ENCODE data around the gene RNF123. TPM values are rescaled to one million over a fixed set of nuclear protein-coding genes. Genes with fewer than 3 reads are reported as not detected.

RNF123 gene
- total RNA-seq, 4 donors from 2014 or later: 12.8 to 28.4 (median 26.5) TPM

GRCh38 chr3:49655731-49656285 lies 33.5 kb upstream of the RNF123 start:
- TF ChIP-seq POLR2A (IDR thresholded peaks at IDR 0.05) (no peak), CTCF (IDR thresholded peaks at IDR 0.05) (no peak)
- intact Hi-C loops (cut with DNase I; ENCODE audit: low total_unique reads): no loop called here
- no peak for DNase-seq (ENCODE audit: low spot score in 2 of 2)
- WGBS, 2 donors: 91 to 96% methylated on average over 16 to 19 of the region's 19 CpGs
- no peak overlapping the region for H3K4me3 ChIP-seq (ENCODE audit: low read depth, poor library complexity, severe bottlenecking)

DNA sequence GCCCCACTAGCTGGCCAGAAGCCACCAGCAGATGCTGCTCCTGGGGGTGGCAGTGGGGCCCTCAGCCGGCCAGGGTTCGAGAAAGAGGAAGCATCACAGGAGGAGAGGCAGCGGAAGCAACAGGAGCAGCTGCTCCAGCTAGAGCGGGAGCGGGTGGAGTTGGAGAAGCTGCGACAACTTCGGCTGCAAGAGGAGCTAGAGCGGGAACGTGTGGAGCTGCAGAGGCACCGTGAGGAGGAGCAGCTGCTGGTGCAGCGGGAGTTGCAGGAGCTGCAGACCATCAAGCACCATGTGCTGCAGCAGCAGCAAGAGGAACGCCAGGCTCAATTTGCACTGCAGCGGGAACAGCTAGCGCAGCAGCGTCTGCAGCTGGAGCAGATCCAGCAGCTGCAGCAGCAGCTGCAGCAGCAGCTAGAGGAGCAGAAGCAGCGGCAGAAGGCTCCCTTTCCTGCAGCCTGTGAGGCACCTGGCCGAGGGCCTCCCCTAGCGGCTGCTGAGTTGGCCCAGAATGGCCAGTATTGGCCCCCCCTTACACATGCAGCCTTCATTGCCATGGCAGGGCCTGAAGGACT lies 32.7 kb upstream of the RNF123 start:
- no peak overlapping the region for H3K4me3 ChIP-seq (ENCODE audit: low read depth, poor library complexity, severe bottlenecking)
- no peak for DNase-seq (ENCODE audit: low spot score in 2 of 2)
- TF ChIP-seq CTCF (IDR thresholded peaks at IDR 0.05) (no peak), POLR2A (IDR thresholded peaks at IDR 0.05) (no peak)
- intact Hi-C loops (cut with DNase I; ENCODE audit: low total_unique reads): no loop called here
- 52 to 67% methylated on average over 17 to 18 of the region's 18 CpGs for WGBS, 2 donors

GRCh38 chr3:49657208-49657915 lies 32.0 kb upstream of the RNF123 start:
- no peak overlapping the region for H3K4me3 ChIP-seq (ENCODE audit: low read depth, poor library complexity, severe bottlenecking)
- DNase-seq (ENCODE audit: low spot score in 2 of 2): no peak
- no peak for TF ChIP-seq CTCF (IDR thresholded peaks at IDR 0.05)
- no peak for TF ChIP-seq POLR2A (IDR thresholded peaks at IDR 0.05)
- WGBS, 2 donors: 82 to 86% methylated on average over 26 to 36 of the region's 36 CpGs
- intact Hi-C loops (cut with DNase I; ENCODE audit: low total_unique reads): no loop called here

DNA sequence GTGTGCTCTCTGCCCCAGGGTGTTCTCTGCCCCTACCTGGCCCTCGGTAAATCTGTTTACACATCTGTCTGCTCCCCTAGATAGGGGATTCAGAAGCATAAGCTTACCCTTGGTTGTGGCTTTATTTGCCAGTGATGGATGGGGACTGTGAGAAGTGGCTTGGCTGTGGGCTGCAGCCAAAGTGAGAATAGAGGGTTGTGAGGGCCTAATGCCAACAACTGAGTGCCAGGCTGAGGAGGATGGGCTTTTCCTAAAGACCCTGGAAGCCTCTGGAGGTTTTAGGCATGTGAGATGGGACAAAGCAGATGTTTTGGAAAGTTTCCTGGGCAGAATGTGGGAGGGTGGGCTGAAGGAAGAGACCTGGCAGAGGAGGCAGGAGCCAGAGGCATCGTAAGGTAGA lies 30.6 kb upstream of the RNF123 start:
- TF ChIP-seq CTCF (IDR thresholded peaks at IDR 0.05): no peak
- TF ChIP-seq POLR2A (IDR thresholded peaks at IDR 0.05): no peak
- 67 to 71% methylated on average over 2 of the region's 2 CpGs for WGBS, 2 donors
- intact Hi-C loops (cut with DNase I; ENCODE audit: low total_unique reads): no loop called here

DNA sequence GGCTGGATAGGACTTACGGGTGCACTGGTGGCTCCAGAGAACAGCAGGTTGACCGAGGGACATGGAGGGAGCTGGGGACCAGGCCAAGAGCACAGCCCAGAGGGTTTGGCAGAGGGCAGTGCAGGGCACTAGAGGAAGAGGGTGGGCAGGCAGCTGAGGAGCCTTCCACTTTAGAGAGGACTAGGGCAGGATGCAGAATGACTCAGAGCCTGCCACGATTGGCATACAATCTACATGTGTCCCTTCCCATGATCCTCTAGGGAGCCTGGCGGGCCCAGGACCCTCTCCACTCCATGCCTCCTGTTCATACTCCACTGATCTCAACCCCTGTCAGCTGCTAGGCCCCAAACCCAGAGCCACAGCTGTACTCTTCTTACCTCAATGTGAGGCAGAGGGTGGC lies 29.6 kb upstream of the RNF123 start:
- TF ChIP-seq POLR2A (IDR thresholded peaks at IDR 0.05) (no peak), CTCF (IDR thresholded peaks at IDR 0.05) (no peak)
- intact Hi-C loops (cut with DNase I; ENCODE audit: low total_unique reads): no loop called here
- H3K4me3 ChIP-seq (ENCODE audit: low read depth, poor library complexity, severe bottlenecking): no peak overlapping the region
- 74 to 77% methylated on average over 4 of the region's 4 CpGs for WGBS, 2 donors
- DNase-seq (ENCODE audit: low spot score in 2 of 2): no peak

More for the DNA sequence above, 30.6 kb upstream of the RNF123 start:
- no peak overlapping the region for H3K4me3 ChIP-seq (ENCODE audit: low read depth, poor library complexity, severe bottlenecking)
- no peak for DNase-seq (ENCODE audit: low spot score in 2 of 2)
